Measurements from ENCODE around the gene RYR2.

DNA sequence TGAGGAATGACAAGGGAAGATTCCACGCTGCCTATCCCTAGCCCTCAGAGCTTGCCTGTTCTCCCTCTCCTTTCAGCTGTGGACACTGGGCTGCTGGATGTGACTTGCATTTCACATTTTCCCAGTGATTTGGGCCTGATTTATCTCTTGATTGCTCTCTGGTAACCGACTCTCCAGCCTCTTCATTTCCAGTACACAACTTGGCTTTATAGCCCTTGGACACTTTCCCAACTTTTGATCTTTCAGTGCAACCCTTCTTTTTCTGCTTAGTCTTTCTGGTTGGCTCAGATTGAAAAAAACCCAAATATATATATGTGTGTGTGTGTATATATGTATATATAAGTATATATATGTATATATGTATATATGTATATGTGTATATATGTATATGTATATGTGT lies 138.3 kb downstream of the RYR2 start:
- TF ChIP-seq EZH2 (IDR thresholded peaks at IDR 0.05; ENCODE audit: insufficient read depth, poor library complexity, severe bottlenecking) (no peak), EZH2phosphoT487 (IDR thresholded peaks at IDR 0.05; ENCODE audit: insufficient read depth, low read depth) (no peak)
